ENCODE results near the gene SNX33. TPM values are rescaled to one million over a fixed set of nuclear protein-coding genes. Genes with fewer than 3 reads are reported as not detected.
A peak's percentile ranks its signal among the peaks of the same experiment; 100 is the strongest.

Gene SNX33
- polyA plus RNA-seq, 1 donor (not counting 4 experiments of a cell fraction or from before 2014, with no cell fraction given) = 21.7 TPM

- H3K4me3 ChIP-seq (ENCODE audit: control insufficient read depth in 2 of 3, extremely low read depth in 1 of 3, insufficient read depth in 2 of 3, low read depth in 1 of 3, low read length in 3 of 3) = peak overlapping the region in 2 of 3 experiments; percentile 24 to 38
- FAIRE-seq = no peak
- peak overlapping the region; percentile 98 for H3K27ac ChIP-seq (ENCODE audit: control insufficient read depth, insufficient read depth, low read length)
- H3K9ac ChIP-seq (ENCODE audit: control insufficient read depth, extremely low read depth, insufficient read depth, low read length) = peak overlapping the region; percentile 81
- H3K4me1 ChIP-seq (ENCODE audit: control insufficient read depth, extremely low read depth, insufficient read depth, low read length) = peaks cover 67% of the 10 kb centered on the region
- no peak overlapping the region for H2AFZ ChIP-seq (ENCODE audit: control insufficient read depth, low read length)
- no peaks in the 10 kb centered on the region for H3K9me1 ChIP-seq (ENCODE audit: control insufficient read depth, extremely low read depth, insufficient read depth, low read length)
- TF ChIP-seq EZH2 (IDR thresholded peaks at IDR 0.05; ENCODE audit: low read length) (no peak), CTCF (optimal IDR thresholded peaks at IDR 0.05 in 1 of 3, IDR thresholded peaks at IDR 0.05 in 1 of 3, conservative IDR thresholded peaks at IDR 0.05 in 1 of 3; ENCODE audit: extremely low read depth in 1 of 3, insufficient read depth in 2 of 3, low read length in 3 of 3) (no peak)
- no peaks in the 10 kb centered on the region for H3K27me3 ChIP-seq (ENCODE audit: control insufficient read depth, extremely low read depth, insufficient read depth, low read length)
- DNase-seq (ENCODE audit: low read depth, low spot score) = no peak
- H3K36me3 ChIP-seq (ENCODE audit: control insufficient read depth in 2 of 2, extremely low read depth in 1 of 2, insufficient read depth in 2 of 2, low read length in 2 of 2) = peaks cover 16 to 20% of the 10 kb centered on the region in 2 experiments
- peak overlapping the region; percentile 75 for H3K4me2 ChIP-seq (ENCODE audit: control insufficient read depth, extremely low read depth, insufficient read depth, low read depth, low read length)
- no peaks in the 10 kb centered on the region for H3K9me3 ChIP-seq (ENCODE audit: control insufficient read depth, low read depth, low read length)
- H3K79me2 ChIP-seq (ENCODE audit: control insufficient read depth, insufficient read depth, low read length) = peaks cover 8% of the 10 kb centered on the region
- dilution Hi-C loops (cut with MboI; ENCODE audit: extremely low pct_ligation_motif_present, low sequenced_read_pairs) = no loop called here
- no peaks in the 10 kb centered on the region for H4K20me1 ChIP-seq (ENCODE audit: control insufficient read depth, extremely low read depth, insufficient read depth, low read length)
Measured at GRCh38 chr15:75661756-75662140, 14.0 kb downstream of the SNX33 start.

GRCh38 chr15:75662823-75663519, 15.3 kb downstream of the SNX33 start:
- H3K4me2 ChIP-seq (ENCODE audit: control insufficient read depth, extremely low read depth, insufficient read depth, low read depth, low read length) = no peak overlapping the region
- no peaks in the 10 kb centered on the region for H3K79me2 ChIP-seq (ENCODE audit: control insufficient read depth, insufficient read depth, low read length)
- H3K27me3 ChIP-seq (ENCODE audit: control insufficient read depth, extremely low read depth, insufficient read depth, low read length) = no peaks in the 10 kb centered on the region
- H3K27ac ChIP-seq (ENCODE audit: control insufficient read depth, insufficient read depth, low read length) = peak overlapping the region; percentile 100
- peaks cover 80% of the 10 kb centered on the region for H3K4me1 ChIP-seq (ENCODE audit: control insufficient read depth, extremely low read depth, insufficient read depth, low read length)
- H4K20me1 ChIP-seq (ENCODE audit: control insufficient read depth, extremely low read depth, insufficient read depth, low read length) = no peaks in the 10 kb centered on the region
- dilution Hi-C loops (cut with MboI; ENCODE audit: extremely low pct_ligation_motif_present, low sequenced_read_pairs) = no loop called here
- H3K9me1 ChIP-seq (ENCODE audit: control insufficient read depth, extremely low read depth, insufficient read depth, low read length) = no peaks in the 10 kb centered on the region
- no peak for FAIRE-seq
- H3K9ac ChIP-seq (ENCODE audit: control insufficient read depth, extremely low read depth, insufficient read depth, low read length) = peak overlapping the region; percentile 45
- DNase-seq (ENCODE audit: low read depth, low spot score) = no peak
- H3K9me3 ChIP-seq (ENCODE audit: control insufficient read depth, low read depth, low read length) = no peaks in the 10 kb centered on the region
- no peak overlapping the region for H2AFZ ChIP-seq (ENCODE audit: control insufficient read depth, low read length)
- TF ChIP-seq EZH2 (IDR thresholded peaks at IDR 0.05; ENCODE audit: low read length) (no peak), CTCF (optimal IDR thresholded peaks at IDR 0.05 in 1 of 3, IDR thresholded peaks at IDR 0.05 in 1 of 3, conservative IDR thresholded peaks at IDR 0.05 in 1 of 3; ENCODE audit: extremely low read depth in 1 of 3, insufficient read depth in 2 of 3, low read length in 3 of 3) (no peak)
- peaks cover 5 to 11% of the 10 kb centered on the region in 2 experiments for H3K36me3 ChIP-seq (ENCODE audit: control insufficient read depth in 2 of 2, extremely low read depth in 1 of 2, insufficient read depth in 2 of 2, low read length in 2 of 2)
- H3K4me3 ChIP-seq (ENCODE audit: control insufficient read depth in 2 of 3, extremely low read depth in 1 of 3, insufficient read depth in 2 of 3, low read depth in 1 of 3, low read length in 3 of 3) = no peak overlapping the region

All from keratinocyte (primary cell).